ENCODE measurements around the gene SLC25A19.

SLC25A19 gene

GRCh38 chr17:75239778-75240393 is 49.3 kb downstream of the SLC25A19 start:
- DNase-seq, result no peak

- no peak for DNase-seq
These were observed 50.0 kb downstream of the SLC25A19 start for GRCh38 chr17:75239214-75239613.

- peak; percentile 87 for DNase-seq
These were observed 50.5 kb downstream of the SLC25A19 start for GRCh38 chr17:75238684-75239191.

GRCh38 chr17:75238020-75238580 is 51.1 kb downstream of the SLC25A19 start:
- DNase-seq, result no peak

GRCh38 chr17:75237100-75238014 is 51.9 kb downstream of the SLC25A19 start:
- DNase-seq, result no peak

GRCh38 chr17:75232786-75233185 is 56.4 kb downstream of the SLC25A19 start:
- no peak for DNase-seq

GRCh38 chr17:75231741-75232464 is 57.3 kb downstream of the SLC25A19 start:
- no peak for DNase-seq

GRCh38 chr17:75231071-75231470 is 58.2 kb downstream of the SLC25A19 start:
- DNase-seq, result no peak

- no peak for DNase-seq
These were observed 60.4 kb downstream of the SLC25A19 start for GRCh38 chr17:75228847-75229246.

GRCh38 chr17:75228305-75228704 is 60.9 kb downstream of the SLC25A19 start:
- no peak for DNase-seq

- no peak for DNase-seq
These were observed 61.5 kb downstream of the SLC25A19 start for GRCh38 chr17:75227729-75228128.

- DNase-seq, result no peak
These were observed 64.2 kb downstream of the SLC25A19 start for GRCh38 chr17:75225016-75225415.
